Epithelial cell of alveolus of lung (primary cell): Measurements from ENCODE around the gene CSTF3. TPM values are rescaled to one million over a fixed set of nuclear protein-coding genes. Genes with fewer than 3 reads are reported as not detected.

Experiments used
- total RNA-seq: library from RNA; depleted of rRNA; stranded (reverse); fragments of >200 nt; gene quantifications from 2 replicates; pipeline ENCODE4 v1.2.1, GENCODE V29; 2015

CSTF3 gene
- total RNA-seq = 16.1 and 22.5 TPM in 2 replicates

GRCh38 chr11:33161120-33162005, at the start of gene CSTF3:
Gene CSTF3, minus strand, starts transcription at chr11:33161480. Its CDS starts 155 bp downstream, at chr11:33161325.

GRCh38 chr11:33039274-33040032, 121.8 kb downstream of the CSTF3 start, which contains the start of gene TCP11L1:
Gene TCP11L1, plus strand, starts transcription at chr11:33039572. Its CDS starts 4,202 bp downstream, at chr11:33043774.

Other genes with a start within 250 kb of the CSTF3 start
- 4.7 and 5.7 TPM in 2 replicates for gene DEPDC7, start 145.6 kb downstream of the CSTF3 start, total RNA-seq
- gene TCP11L1, start 121.9 kb downstream of the CSTF3 start, total RNA-seq = 13.1 and 21.3 TPM in 2 replicates
- 28.1 and 42.9 TPM in 2 replicates for gene HIPK3, start 95.9 kb upstream of the CSTF3 start, total RNA-seq
- 2.7 and 8.4 TPM in 2 replicates for gene KIAA1549L, start 214.6 kb upstream of the CSTF3 start, total RNA-seq